GM12875 (cell line): ENCODE results near the gene SYN1.
A peak's percentile ranks its signal among the peaks of the same experiment; 100 is the strongest.

Source experiments
- H3K4me3 ChIP-seq: one replicate; pipeline ENCODE4 v1.5.1; 2011; ENCODE audit warnings: low read depth, low read length, control low read depth
- CTCF ChIP-seq: IDR thresholded peaks from 2 replicates; pipeline ENCODE4 v1.5.1; 2011; ENCODE audit warnings: low read depth, mild to moderate bottlenecking, control low read depth, inconsistent platforms, low read length, moderate library complexity, borderline replicate concordance; ENCODE audit not compliant: insufficient read depth

The SYN1 gene

DNA sequence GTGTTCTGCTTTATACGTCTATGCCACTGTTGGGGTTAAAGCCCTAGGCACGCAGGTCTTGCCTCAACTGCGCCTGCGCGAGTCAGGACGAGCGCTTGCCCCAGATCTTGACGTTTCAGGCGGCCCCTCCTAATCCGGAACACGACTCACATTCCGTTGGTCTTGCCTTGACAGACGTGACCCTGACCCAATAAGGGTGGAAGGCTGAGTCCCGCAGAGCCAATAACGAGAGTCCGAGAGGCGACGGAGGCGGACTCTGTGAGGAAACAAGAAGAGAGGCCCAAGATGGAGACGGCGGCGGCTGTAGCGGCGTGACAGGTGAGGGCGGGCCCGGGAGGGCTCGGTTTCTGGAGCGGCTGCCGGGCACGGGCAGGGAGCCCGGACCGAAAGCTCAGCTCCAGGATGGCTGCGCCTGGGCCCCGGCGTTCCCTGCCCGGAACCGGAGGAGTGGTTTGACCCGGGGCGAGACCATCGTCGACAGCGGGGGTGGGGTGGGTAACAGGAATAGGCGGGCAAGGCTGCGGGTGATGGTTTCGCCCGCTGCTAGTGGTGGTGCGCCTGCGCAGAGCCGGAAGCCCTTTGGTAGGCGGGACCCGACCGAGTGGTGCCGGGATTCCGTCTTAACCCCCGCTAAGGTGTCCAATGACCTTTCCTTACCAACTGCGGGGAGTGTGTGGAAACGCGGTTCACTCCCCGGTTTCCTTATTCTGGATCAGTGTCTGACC lies 58.6 kb downstream of the SYN1 start, which contains the start of gene ARAF:
Gene ARAF (plus strand): TSS at position 272 of the 725 bp plus-strand sequence. CDS start 1,763 bp downstream, outside the sequence.
- no peak for TF ChIP-seq CTCF
- peak within 1 kb of the TSS; percentile 61 for H3K4me3 ChIP-seq

GRCh38 chrX:47560179-47560933 lies 59.3 kb downstream of the SYN1 start:
- peak overlapping the region; percentile 61 for H3K4me3 ChIP-seq
- TF ChIP-seq CTCF: no peak

DNA sequence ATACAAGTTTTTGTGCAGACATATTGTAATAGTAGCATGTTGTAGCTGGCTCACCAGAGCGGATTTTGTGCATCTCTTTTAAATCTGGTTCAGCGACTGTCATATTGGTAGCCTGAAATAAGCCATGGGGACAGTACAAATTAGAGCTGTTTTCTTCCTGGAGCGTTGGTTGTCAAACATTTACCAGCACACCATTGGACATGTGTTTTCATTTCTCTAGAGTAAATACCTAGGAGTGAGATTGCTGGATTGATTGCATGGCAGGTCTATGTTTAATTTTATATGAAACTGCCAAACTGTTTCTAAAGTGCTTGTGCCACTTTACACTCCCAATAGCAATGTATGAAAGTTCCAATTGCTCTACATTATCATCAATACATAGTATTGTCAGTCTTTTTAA lies 61.2 kb downstream of the SYN1 start:
- TF ChIP-seq CTCF: no peak
- H3K4me3 ChIP-seq: no peak overlapping the region

DNA sequence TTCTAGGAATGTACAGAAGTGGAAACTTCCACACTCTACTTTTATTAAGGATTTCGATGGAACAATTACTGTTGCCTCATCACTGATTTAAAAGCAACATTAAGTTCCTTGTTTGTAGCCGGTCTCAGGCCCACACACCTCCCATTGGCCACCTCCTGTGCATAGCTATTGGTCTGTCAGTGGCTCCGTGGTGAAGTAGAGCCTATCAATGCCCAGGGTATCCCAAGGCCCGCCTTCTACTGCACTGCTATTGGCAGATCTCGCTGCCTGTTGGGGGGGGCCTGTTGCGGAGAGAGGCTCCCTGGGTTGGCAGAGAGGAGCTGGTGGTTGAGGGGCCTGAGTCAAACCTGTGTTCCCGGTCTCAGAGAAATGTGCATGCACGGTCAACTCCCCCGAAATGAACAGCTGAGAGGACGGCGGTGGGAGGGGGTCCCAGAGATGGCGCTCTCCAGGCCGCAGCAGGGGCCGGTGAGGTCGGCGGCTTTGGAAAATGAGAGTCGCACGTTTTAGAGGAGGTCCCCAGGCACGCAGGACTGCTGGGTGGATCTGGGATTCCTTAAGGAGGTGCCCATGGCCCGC lies 63.5 kb downstream of the SYN1 start:
- peak overlapping the region; percentile 44 for H3K4me3 ChIP-seq
- TF ChIP-seq CTCF: no peak

DNA sequence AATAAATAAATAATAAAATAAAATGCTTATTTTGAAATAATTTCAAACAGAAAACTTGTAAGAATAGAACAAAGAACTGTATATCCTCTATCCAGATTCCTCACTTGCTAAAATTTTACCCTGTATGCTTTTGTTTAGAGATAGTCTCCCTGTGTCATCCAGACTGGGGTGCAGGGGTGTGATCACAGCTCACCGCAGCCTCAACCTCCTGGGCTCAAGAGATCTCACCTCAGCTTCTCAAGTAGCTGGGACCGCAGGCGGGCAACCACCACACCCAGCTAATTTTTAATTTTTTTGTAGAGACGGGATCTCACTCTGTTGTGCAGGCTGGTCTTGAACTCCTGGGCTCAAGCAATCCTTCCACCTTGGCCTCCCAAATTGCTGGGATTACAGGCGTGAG lies 76.2 kb downstream of the SYN1 start:
- H3K4me3 ChIP-seq: no peak overlapping the region
- TF ChIP-seq CTCF: no peak

DNA sequence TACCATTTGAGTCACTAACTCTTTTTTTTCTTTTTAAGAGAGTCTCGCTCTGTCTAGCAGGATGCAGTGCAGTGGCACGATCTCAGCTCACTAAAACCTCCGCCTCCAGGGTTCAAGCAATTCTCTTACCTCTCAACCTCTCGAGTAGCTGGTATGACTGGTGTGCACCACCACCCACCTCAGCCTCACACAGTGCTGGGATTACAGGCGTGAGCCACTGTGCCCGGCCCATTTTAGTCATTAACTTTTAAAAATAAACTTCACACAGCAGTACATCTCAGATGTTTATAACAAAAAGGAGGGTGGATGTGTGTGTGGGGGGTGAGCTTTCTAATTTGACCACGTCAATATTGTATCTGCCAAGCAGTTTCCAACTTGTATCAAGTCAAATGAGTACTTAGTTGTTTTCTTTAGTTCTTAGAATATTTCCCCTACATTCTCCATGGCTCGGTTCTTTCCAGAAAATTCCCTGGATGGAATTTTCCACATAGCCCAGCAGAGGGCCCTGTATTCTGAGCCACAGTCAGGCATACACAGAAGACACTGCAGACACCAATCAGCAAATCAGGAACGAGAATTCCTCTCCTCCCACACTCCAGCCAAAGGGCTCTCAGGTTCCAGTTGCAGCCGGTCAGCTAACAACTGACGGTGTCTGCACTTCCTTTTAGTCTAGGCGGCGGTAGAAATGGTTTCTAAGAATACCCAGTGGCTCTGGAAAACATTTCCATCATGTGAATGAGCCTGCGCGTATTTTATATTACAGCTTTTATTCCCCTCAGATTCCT lies 78.7 kb downstream of the SYN1 start:
- no peak overlapping the region for H3K4me3 ChIP-seq
- TF ChIP-seq CTCF: 0 out of 2 replicates have a peak, but pooled peaks have one; percentile 11
